Measurements from ENCODE around the gene ALG13.
"Not testable (repeated sequence)": the region's sequence is repeated elsewhere in the genome, so short reads cannot be mapped to it uniquely, and the experiment has no call there.

The ALG13 gene

DNA sequence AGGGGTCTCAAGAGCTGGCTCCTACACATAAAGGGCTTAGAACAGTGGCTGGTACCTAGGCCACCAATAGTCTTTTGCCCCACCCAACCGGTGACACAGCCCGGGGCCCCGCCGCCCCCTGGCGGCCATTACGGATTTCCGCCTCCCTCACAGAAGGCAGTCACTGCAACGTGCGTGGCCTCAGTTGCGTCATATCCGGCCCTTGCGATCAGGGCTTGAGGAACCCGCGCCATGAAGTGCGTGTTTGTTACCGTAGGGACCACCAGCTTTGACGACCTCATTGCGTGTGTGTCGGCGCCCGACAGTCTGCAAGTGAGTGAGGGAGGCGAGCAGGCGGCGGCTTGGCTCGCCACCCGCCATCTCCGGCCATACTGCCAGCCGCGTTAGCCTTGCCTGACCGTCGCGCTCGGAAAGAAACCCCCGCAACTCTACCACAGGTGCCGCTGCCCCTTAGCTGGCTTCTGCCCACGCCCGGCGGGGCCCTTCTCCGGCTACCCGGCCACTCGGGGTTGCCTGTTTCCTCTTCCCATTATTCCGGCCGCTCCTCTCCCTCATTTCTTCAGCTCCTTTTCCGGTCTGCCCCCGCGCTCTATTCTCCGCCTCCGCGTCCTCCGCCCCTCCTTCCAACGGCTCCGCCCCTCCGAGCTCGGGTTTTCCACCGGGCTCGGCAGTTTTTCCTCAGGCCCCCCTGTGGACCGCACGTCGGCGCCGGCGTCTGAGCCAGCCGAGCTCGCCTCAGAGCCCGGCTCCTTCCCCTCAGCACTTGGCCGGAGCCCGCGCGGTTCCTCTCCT is at the start of gene ALG13:
ALG13 (plus strand) TSS at position 183 of the 792 bp plus-strand sequence; CDS start at position 232, 49 bp downstream.
- peak; percentile 86 for DNase-seq

DNA sequence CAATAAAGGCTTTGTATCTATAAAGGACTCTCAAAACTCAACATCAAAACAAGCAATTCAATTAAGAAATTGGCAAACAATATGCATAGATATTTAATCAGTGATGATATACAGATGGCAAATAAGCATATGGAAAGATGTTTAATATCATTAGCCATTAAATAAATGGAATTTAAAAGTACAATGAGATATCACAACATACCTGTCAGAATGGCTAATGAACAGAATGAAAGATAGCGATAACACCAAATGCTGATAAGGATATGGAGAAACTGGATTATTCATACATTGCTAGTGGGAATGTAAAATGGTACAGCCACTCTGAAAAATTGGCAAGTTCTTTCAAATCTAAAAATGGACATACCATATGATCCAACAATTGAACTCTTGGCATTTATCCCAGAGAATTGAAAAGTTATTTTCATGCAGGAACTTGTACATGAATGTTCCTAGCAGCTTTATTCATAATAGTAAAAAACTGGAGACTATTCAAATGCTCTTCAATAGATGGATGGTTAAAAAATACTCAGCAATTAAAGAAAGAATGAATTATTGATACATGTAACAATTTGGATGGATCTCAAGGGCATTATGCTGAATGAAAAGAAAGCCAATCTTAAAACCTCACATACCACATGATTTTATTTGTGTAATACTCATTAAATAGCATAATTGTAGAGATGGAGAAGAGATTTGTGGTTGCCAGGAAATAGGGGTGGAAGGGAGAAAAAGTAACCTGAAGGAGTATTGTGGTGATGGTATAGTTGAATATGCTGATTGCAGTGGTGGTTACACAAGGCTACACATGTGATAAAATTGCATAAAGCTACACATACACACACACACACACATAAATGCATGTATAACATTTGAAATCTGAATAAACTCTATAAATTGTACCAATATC is 45.9 kb upstream of the ALG13 start:
- peak; percentile 77 for DNase-seq

GRCh38 chrX:111641969-111642368 is 39.0 kb upstream of the ALG13 start:
- no peak for DNase-seq

GRCh38 chrX:111645165-111645564 is 35.8 kb upstream of the ALG13 start:
- not testable (repeated sequence) for DNase-seq

DNA sequence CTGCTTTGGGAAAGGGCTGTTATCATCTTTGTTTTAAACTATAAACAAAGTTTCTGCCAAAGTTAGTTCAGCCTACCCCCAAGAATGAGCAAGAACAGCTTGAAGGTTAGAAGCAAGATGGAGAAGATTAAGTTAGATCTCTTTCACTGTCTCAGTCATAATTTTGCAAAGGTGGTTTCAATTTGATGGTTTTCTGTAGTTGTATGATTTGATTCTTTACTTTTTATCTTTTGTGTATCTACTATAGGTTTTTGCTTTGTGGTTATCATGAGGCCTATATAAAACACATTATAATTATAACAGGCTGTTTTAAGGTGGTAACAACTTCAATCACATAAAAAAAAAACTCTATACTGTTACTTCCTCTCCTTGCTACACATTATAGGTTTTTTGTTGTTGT is 35.4 kb upstream of the ALG13 start:
- DNase-seq = no peak

DNA sequence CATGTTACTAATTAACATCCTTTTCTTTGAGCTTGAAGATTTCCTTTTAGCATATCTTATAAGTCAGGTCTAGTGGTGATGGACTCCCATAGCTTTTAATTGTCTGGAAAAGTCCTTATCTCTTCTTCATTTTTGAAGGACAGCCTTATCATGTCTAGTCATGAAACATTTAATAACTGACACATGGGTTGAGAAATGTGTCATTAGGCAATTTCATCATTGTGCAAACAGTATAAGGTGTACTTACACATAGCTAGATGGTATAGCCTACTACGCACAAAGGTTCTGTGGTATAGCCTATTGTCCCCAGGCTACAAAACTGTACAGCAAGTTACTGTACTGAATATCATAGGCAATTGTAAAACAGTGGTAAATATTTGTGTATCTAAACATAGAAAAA is 34.5 kb upstream of the ALG13 start:
- DNase-seq = no peak

- no peak for DNase-seq
These were observed 32.2 kb upstream of the ALG13 start for GRCh38 chrX:111648802-111649201.

GRCh38 chrX:111649638-111650037 is 31.3 kb upstream of the ALG13 start:
- DNase-seq = no peak

DNA sequence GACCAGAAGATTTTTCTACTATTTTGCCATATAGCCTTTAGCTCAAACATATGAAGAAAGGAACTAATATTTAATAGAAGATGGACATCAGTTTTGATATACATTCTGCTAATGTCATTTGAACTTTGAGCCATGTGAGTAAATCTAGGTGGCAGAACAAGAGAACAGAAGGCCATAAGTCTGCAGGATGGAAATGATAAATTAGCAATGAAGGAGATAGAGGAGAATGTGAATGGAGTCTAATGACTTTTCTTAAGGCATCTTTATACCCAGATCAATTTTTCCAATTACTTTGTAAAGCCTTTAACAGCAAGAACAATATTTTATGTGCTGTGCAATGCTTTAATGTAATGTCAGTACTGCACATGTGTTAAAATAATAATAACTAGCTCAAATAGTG is 30.1 kb upstream of the ALG13 start:
- no peak for DNase-seq

GRCh38 chrX:111652719-111653118 is 28.3 kb upstream of the ALG13 start:
- no peak for DNase-seq

DNA sequence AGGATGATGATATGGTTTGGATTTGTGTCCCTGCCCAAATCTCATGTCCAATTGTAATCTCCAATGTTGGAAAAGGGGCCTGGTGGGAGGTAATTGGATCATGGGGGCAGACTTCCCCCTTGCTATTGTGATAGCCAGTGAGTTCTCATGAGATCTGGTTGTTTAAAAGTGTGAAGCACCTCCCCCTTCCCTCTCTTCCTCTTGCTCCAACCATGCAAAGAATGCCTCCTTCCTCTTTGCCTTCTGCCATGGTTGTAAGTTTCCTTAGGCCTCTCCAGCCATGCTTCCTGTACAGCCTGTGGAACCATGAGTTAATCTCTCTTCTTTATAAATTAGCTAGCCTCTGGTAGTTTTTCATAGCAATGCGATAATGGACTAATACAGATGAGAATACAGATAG is 19.7 kb upstream of the ALG13 start:
- DNase-seq = no peak

- DNase-seq = no peak
These were observed 18.7 kb upstream of the ALG13 start for GRCh38 chrX:111662292-111662691.

DNA sequence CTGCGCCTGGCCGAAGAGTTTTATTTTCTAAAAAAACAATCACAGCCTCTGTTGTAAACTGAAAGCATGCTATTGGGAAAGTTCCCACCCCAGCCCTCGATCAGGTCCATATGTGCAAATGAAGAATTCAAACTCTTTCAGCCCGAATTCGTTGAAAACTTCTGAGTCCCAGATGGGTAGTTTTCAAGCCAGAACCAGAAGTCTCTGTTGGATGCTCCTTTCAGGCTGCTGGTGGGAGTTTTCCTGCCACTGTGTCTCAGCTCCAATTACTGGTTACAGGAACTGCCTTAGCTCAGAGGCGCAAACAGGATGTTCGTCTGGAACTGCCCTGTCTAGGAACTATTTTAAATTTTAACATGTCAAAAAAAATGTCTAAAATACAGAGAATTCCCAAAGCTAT is 9.3 kb upstream of the ALG13 start:
- no peak for DNase-seq

- DNase-seq = no peak
These were observed 6.3 kb downstream of the ALG13 start for GRCh38 chrX:111687305-111687704.

DNA sequence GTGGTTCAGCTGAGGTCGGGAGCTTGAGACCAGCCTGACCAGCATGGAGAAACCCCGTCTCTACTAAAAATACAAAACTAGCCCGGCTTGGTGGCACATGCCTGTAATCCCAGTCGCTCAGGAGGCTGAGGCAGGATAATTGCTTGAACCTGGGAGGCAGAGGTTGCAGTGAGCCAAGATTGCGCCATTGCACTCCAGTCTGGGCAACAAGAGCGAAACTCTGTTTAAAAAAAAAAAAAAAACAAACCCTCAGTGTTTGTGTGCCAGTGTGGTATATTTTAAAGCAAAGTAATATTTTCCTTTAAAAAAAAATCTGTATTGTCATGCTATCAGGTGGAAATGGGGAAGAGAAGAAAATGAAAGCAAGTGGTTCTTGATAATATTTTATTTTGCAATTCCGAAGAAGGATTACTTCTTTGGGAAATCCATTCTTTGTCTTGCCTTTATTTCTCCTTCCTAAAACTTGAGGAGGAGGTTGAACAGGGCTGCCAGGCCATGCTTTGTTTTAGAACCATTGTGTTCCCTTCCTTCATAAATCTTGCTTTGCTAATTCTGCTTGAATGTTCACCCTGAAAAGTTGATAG is 14.4 kb downstream of the ALG13 start:
- DNase-seq = no peak

DNA sequence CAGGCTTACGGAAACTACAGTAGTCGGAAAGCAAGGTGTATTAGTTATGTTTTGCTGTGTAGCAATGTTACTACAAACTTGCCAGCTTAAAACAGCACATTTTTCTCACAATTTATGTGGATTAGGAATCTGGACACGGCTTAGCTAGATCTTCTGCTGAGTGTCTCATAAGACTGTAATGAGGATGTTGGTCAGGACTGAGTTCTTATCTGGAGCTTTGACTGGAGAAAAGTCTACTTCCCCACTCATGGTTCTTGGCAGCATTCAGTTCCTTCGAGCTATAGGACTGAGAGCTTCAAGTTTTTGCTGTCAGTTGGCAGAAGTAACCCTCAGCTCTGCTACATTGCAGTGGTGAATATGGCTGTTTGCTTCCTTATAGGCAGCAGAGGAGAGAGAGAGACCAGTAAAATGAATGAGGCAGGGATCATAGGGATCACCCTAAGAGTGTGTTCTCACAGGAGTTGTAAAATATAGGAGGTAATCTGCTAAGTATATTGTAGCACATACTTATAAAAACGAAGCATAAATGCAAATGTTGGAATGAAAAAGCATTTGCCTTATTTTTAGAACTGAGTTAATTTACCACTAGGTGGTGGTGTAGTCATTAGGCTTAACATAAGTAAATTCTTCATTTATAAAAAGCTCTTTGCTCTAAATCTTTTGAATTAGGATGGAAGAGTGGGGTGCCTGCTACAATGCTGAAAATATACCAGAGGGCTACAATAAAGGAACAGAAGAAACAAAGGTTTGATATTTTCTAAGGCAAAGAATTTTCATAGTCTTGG is 38.6 kb downstream of the ALG13 start:
- DNase-seq = no peak

- DNase-seq = no peak
These were observed 47.1 kb downstream of the ALG13 start for GRCh38 chrX:111728096-111728495.

- DNase-seq = no peak
These were observed 50.4 kb downstream of the ALG13 start for GRCh38 chrX:111731351-111731750.

- DNase-seq = no peak
These were observed 55.6 kb downstream of the ALG13 start for GRCh38 chrX:111736571-111736970.

GRCh38 chrX:111742018-111742417 is 61.0 kb downstream of the ALG13 start:
- DNase-seq = no peak

GRCh38 chrX:111743316-111743715 is 62.3 kb downstream of the ALG13 start:
- DNase-seq = no peak

DNA sequence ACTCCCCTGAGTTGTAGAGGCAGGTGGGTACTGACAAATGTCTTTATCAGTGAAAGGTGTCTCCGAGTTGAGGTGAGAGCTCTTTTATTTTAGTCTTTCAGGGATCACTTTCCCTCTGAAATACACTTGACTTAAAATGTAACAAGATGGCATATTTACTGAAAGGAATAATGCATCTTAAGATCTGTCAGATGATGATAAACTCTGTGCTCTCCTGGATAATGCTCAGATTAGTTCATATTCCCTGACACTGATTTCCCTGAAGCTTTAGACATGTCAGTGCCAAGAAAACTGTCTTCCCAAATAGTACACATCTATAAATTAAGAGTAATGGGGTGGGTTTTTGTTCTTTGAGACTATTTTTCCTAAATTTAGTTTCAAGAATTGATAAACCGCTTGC is 75.5 kb downstream of the ALG13 start:
- no peak for DNase-seq

DNA sequence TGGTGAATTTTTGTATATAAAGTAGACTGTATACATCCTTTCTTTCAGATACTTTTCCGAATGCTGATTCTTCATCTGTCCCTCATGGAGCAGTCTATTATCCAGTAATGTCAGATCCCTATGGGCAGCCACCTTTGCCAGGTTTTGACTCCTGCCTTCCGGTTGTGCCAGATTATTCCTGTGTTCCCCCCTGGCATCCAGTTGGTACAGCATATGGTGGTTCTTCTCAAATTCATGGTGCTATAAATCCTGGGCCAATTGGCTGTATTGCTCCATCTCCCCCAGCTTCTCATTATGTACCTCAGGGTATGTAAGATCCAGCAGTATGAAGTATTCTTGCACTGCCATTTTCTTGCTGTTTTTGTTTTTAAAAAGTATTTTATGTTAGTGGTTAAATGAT is 78.7 kb downstream of the ALG13 start:
- no peak for DNase-seq

Data from NCI-H1105 (cell line).